NCI-H146 treated with DMSO at 0.1 percent for 48 hours (cell line): ENCODE measurements around the gene MEF2D.

ENCODE experiments used
- DNase-seq: peaks from one replicate; lab custom pipeline; 2025; ENCODE audit not compliant: unreplicated experiment; lab: John Stamatoyannopoulos, UW

The MEF2D gene

GRCh38 chr1:156471496-156472490 is 28.8 kb downstream of the MEF2D start:
- DNase-seq, result peak; percentile 98

- DNase-seq, result no peak
Measured at GRCh38 chr1:156470473-156470872, 30.1 kb downstream of the MEF2D start.

- no peak for DNase-seq
Measured at GRCh38 chr1:156468693-156469345, 31.8 kb downstream of the MEF2D start.

GRCh38 chr1:156467906-156468305 is 32.7 kb downstream of the MEF2D start:
- DNase-seq, result no peak

GRCh38 chr1:156467385-156467784 is 33.2 kb downstream of the MEF2D start:
- no peak for DNase-seq

- DNase-seq, result no peak
Measured at GRCh38 chr1:156465747-156466365, 34.7 kb downstream of the MEF2D start.

- DNase-seq, result no peak
Measured at GRCh38 chr1:156464825-156465452, 35.6 kb downstream of the MEF2D start.

- DNase-seq, result no peak
Measured at GRCh38 chr1:156464335-156464734, 36.2 kb downstream of the MEF2D start.

- DNase-seq, result no peak
Measured at GRCh38 chr1:156463874-156464273, 36.7 kb downstream of the MEF2D start.

- DNase-seq, result no peak
Measured at GRCh38 chr1:156462954-156463795, 37.4 kb downstream of the MEF2D start.

- no peak for DNase-seq
Measured at GRCh38 chr1:156461781-156462647, 38.6 kb downstream of the MEF2D start.

GRCh38 chr1:156461109-156461508 is 39.5 kb downstream of the MEF2D start:
- DNase-seq, result no peak

GRCh38 chr1:156460525-156460924 is 40.0 kb downstream of the MEF2D start:
- DNase-seq, result no peak

GRCh38 chr1:156458181-156458503 is 42.4 kb downstream of the MEF2D start:
- no peak for DNase-seq

- peak; percentile 93 for DNase-seq
Measured at GRCh38 chr1:156456625-156457465, 43.7 kb downstream of the MEF2D start.

GRCh38 chr1:156455362-156455761 is 45.2 kb downstream of the MEF2D start:
- DNase-seq, result no peak

- no peak for DNase-seq
Measured at GRCh38 chr1:156452907-156453306, 47.7 kb downstream of the MEF2D start.

- no peak for DNase-seq
Measured at GRCh38 chr1:156451505-156452160, 48.9 kb downstream of the MEF2D start.
